Adrenal gland (tissue), 5 donors: Measurements from ENCODE around the gene C16orf87.

ENCODE experiments used
- POLR2A ChIP-seq, 2 donors: fragments of 450-650 bp; IDR thresholded peaks; one replicate each; pipeline ENCODE4 v1.6.1; 2017; ENCODE audit warnings: antibody characterized with exemption in 2 of 2, mild to moderate bottlenecking in 2 of 2, moderate library complexity in 1 of 2
- TF ChIP-seq, protein P1 (sequence below), 6 experiments: fragments of 450-650 bp in 4 of 6; fragments of 200-600 bp in 2 of 6; sonication (generic) in 1 of 6; IDR thresholded peaks; 1 replicate in 5 of 6; 2 replicates in 1 of 6; pipeline versions ENCODE4 v1.5.1 to v1.8.0; 2016 to 2021; ENCODE audit warnings: antibody characterized with exemption in 6 of 6, mild to moderate bottlenecking in 2 of 6, moderate library complexity in 1 of 6
- donor health status: DM: no; HTN: no; CAD: no.

DNA sequence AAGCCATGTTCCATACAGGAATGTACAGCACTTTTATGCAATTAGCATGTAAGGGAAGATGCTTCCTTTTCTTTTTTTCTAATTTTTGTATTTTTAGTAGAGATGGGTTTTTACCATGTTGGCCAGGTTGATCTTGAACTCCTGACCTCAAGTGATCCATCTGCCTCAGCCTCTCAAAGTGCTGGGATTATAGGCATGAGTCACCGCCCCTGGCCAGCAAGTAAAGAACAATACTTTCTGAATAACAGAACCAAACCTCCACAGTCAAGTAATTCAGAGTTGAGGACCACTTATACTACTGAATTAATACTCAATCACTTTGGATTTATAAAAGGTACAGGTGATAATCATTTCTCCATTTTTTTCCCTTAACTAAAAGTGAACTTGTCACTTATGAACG lies 13.0 kb downstream of the C16orf87 start:
- TF ChIP-seq, protein P1, sequence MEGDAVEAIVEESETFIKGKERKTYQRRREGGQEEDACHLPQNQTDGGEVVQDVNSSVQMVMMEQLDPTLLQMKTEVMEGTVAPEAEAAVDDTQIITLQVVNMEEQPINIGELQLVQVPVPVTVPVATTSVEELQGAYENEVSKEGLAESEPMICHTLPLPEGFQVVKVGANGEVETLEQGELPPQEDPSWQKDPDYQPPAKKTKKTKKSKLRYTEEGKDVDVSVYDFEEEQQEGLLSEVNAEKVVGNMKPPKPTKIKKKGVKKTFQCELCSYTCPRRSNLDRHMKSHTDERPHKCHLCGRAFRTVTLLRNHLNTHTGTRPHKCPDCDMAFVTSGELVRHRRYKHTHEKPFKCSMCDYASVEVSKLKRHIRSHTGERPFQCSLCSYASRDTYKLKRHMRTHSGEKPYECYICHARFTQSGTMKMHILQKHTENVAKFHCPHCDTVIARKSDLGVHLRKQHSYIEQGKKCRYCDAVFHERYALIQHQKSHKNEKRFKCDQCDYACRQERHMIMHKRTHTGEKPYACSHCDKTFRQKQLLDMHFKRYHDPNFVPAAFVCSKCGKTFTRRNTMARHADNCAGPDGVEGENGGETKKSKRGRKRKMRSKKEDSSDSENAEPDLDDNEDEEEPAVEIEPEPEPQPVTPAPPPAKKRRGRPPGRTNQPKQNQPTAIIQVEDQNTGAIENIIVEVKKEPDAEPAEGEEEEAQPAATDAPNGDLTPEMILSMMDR (IDR thresholded peaks at IDR 0.05), result no peak
- TF ChIP-seq POLR2A (IDR thresholded peaks at IDR 0.05), result no peak
